Mesenchymal stem cell (in vitro differentiated cells and primary cell): ENCODE results near the gene SNED1.

Experiments
- DNase-seq: peaks from one replicate; pipeline ENCODE4 v3.0.0-alpha.2; 2013
- H2AFZ ChIP-seq: one replicate; pipeline ENCODE4 v1.6.1; 2013; ENCODE audit warnings: low read depth, mild to moderate bottlenecking, control low read depth, inconsistent platforms, low read length, moderate library complexity
- H2AK5ac ChIP-seq: 2 replicates; pipeline ENCODE4 v1.6.1; 2013; ENCODE audit warnings: low read length, moderate library complexity, mild to moderate bottlenecking, inconsistent platforms; ENCODE audit not compliant: severe bottlenecking
- H2BK120ac ChIP-seq: one replicate; pipeline ENCODE4 v1.6.1; 2013; ENCODE audit warnings: low read depth, mild to moderate bottlenecking, inconsistent platforms, low read length, moderate library complexity
- H2BK12ac ChIP-seq, 2 experiments: one replicate each; pipeline ENCODE4 v1.6.1; 2013; ENCODE audit warnings: inconsistent platforms in 2 of 2, low read length in 2 of 2, mild to moderate bottlenecking in 2 of 2, moderate library complexity in 2 of 2, control low read depth in 1 of 2
- H2BK15ac ChIP-seq: one replicate; pipeline ENCODE4 v1.6.1; 2013; ENCODE audit warnings: mild to moderate bottlenecking, low read depth, inconsistent platforms; ENCODE audit not compliant: poor library complexity, severe bottlenecking
- H2BK5ac ChIP-seq: 2 replicates; pipeline ENCODE4 v1.6.1; 2013; ENCODE audit warnings: low read depth, mild to moderate bottlenecking, low read length, control low read depth, inconsistent platforms; ENCODE audit not compliant: poor library complexity, severe bottlenecking
- H3K14ac ChIP-seq, 2 experiments: one replicate each; pipeline ENCODE4 v1.6.1; 2013; ENCODE audit warnings: inconsistent platforms in 2 of 2, low read length in 2 of 2, control low read depth in 1 of 2, mild to moderate bottlenecking in 1 of 2, moderate library complexity in 1 of 2
- H3K18ac ChIP-seq, 2 experiments: one replicate each; pipeline ENCODE4 v1.6.1; 2013; ENCODE audit warnings: inconsistent platforms in 2 of 2, low read length in 2 of 2, control low read depth in 1 of 2, low read depth in 1 of 2, mild to moderate bottlenecking in 1 of 2
- H3K23ac ChIP-seq, 2 experiments: one replicate each; pipeline ENCODE4 v1.6.1; 2013; ENCODE audit warnings: inconsistent platforms in 2 of 2, low read length in 2 of 2, mild to moderate bottlenecking in 2 of 2, moderate library complexity in 2 of 2, control low read depth in 1 of 2
- H3K27ac ChIP-seq: 2 replicates; pipeline ENCODE4 v1.5.1; 2013; ENCODE audit warnings: mild to moderate bottlenecking, moderate library complexity, low read length, control low read depth, inconsistent platforms; ENCODE audit not compliant: poor library complexity, severe bottlenecking
- H3K27me3 ChIP-seq, 2 experiments: 2 replicates each; pipeline versions ENCODE4 v1.6.1 to v1.7.0; 2013; ENCODE audit warnings: low read length in 2 of 2, mild to moderate bottlenecking in 2 of 2, moderate library complexity in 2 of 2, control low read depth in 1 of 2, inconsistent platforms in 1 of 2; ENCODE audit not compliant: control insufficient read depth in 1 of 2, insufficient read depth in 1 of 2
- H3K36me3 ChIP-seq, 2 experiments: 2 replicates each; pipeline versions ENCODE4 v1.6.1 to v1.7.0; 2013; ENCODE audit warnings: low read length in 2 of 2, control low read depth in 1 of 2, inconsistent platforms in 1 of 2, low read depth in 1 of 2, mild to moderate bottlenecking in 1 of 2; ENCODE audit not compliant: insufficient read depth in 2 of 2, control insufficient read depth in 1 of 2
- H3K4ac ChIP-seq, 2 experiments: one replicate each; pipeline ENCODE4 v1.6.1; 2013; ENCODE audit warnings: inconsistent platforms in 2 of 2, low read length in 2 of 2, mild to moderate bottlenecking in 2 of 2, moderate library complexity in 2 of 2, control low read depth in 1 of 2, low read depth in 1 of 2
- H3K4me1 ChIP-seq: 2 replicates; pipeline ENCODE4 v1.6.1; 2013; ENCODE audit warnings: low read depth, low read length, control low read depth; ENCODE audit not compliant: control insufficient read depth, insufficient read depth
- H3K4me2 ChIP-seq: 2 replicates; pipeline ENCODE4 v1.6.1; 2013; ENCODE audit warnings: low read length, mild to moderate bottlenecking, inconsistent platforms; ENCODE audit not compliant: poor library complexity, severe bottlenecking
- H3K4me3 ChIP-seq, 2 experiments: 2 replicates each; pipeline versions ENCODE4 v1.5.1 to v1.7.0; 2013; ENCODE audit warnings: low read length in 2 of 2, mild to moderate bottlenecking in 2 of 2, control low read depth in 1 of 2, low read depth in 1 of 2; ENCODE audit not compliant: insufficient read depth in 1 of 2
- H3K79me1 ChIP-seq: replicated peaks from 2 replicates; pipeline ENCODE4 v1.6.1; 2013; ENCODE audit warnings: mild to moderate bottlenecking, control low read depth, low read length, inconsistent platforms; ENCODE audit not compliant: poor library complexity, severe bottlenecking
- H3K9ac ChIP-seq: 2 replicates; pipeline ENCODE4 v1.7.0; 2013; ENCODE audit warnings: mild to moderate bottlenecking, low read length, moderate library complexity
- H3K9me3 ChIP-seq: 2 replicates; pipeline ENCODE4 v1.7.0; 2013; ENCODE audit warnings: mild to moderate bottlenecking, low read length; ENCODE audit not compliant: control insufficient read depth
- H4K8ac ChIP-seq: one replicate; pipeline ENCODE4 v1.6.1; 2013; ENCODE audit warnings: inconsistent platforms, mild to moderate bottlenecking, low read length, moderate library complexity
- H4K91ac ChIP-seq: one replicate; pipeline ENCODE4 v1.6.1; 2013; ENCODE audit warnings: mild to moderate bottlenecking, low read length, inconsistent platforms
- WGBS: methylation state at CpG from one replicate; pipeline ENCODE4 v1.1.7; 2013; ENCODE audit warnings: mixed read lengths; 5-methylcytosine and 5-hydroxymethylcytosine counted together

SNED1 gene

DNA sequence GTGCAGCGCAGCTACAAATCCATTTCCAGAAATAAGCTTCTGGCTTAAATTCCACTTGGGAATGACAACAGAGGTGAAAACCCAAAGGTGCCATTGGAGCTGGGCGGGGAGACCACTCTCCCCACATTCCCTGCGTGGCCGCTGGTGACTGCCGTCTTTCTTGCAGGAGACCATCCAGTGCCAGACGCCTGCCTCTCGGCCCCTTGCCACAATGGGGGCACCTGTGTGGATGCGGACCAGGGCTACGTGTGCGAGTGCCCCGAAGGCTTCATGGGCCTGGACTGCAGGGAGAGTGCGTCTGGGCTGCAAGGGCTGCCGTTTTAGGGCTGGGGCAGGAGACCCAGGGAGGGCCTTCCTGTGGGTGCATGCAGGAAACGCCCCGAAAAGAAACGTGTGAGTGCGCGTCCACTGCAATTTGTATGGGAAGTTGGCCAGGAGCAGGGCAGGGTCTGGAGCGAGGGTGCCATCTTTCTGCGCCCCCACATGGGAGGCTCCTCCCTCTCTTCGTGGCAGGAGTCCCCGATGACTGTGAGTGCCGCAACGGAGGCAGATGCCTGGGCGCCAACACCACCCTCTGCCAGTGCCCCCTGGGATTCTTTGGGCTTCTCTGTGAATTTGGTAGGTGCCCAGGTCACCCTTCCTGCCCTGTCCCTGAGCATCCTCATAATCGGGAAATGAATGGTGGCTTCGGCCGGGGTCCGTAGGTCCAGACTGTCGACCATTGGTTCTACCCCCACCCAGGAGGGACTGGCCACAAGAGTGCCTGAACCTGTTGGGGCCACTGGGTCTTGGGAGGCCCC lies 49.9 kb downstream of the SNED1 start:
- H2BK5ac ChIP-seq: no peak overlapping the region
- H3K79me1 ChIP-seq: no peaks in the 10 kb centered on the region
- H3K36me3 ChIP-seq: peaks cover 0 to 100% of the 10 kb centered on the region in 2 experiments
- peaks cover 0 to 13% of the 10 kb centered on the region in 2 experiments for H3K27me3 ChIP-seq
- H2AK5ac ChIP-seq: no peak overlapping the region
- no peak overlapping the region for H4K8ac ChIP-seq
- no peak overlapping the region for H2AFZ ChIP-seq
- no peak overlapping the region for H3K4me3 ChIP-seq
- DNase-seq: no peak
- no peak overlapping the region for H3K27ac ChIP-seq
- no peak overlapping the region for H3K18ac ChIP-seq
- H3K14ac ChIP-seq: no peak overlapping the region
- H3K4ac ChIP-seq: no peak overlapping the region
- no peak overlapping the region for H2BK120ac ChIP-seq
- no peak overlapping the region for H2BK12ac ChIP-seq
- no peaks in the 10 kb centered on the region for H3K9me3 ChIP-seq
- H3K4me1 ChIP-seq: peaks cover 2% of the 10 kb centered on the region
- WGBS: 94% methylated on average over 30 of the region's 30 CpGs
- no peak overlapping the region for H4K91ac ChIP-seq
- H3K4me2 ChIP-seq: no peak overlapping the region
- no peak overlapping the region for H3K9ac ChIP-seq
- H3K23ac ChIP-seq: no peak overlapping the region
- no peak overlapping the region for H2BK15ac ChIP-seq

DNA sequence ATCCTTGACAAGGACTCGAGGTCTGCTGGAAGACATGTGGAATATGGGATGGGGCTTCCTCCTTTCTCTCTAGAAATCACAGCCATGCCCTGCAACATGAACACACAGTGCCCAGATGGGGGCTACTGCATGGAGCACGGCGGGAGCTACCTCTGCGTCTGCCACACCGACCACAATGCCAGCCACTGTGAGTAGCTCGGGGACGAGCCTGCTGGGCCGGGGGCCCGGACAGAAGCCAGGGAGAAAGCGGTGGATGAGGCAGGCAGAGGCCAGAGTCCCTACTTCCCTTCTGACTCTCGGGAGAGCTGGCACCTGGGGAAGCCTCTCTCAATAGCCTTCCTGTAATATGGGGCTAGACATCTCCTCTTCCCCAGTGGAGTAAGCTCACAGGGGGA lies 50.5 kb downstream of the SNED1 start:
- peaks cover 2% of the 10 kb centered on the region for H3K4me1 ChIP-seq
- H3K9ac ChIP-seq: no peak overlapping the region
- no peak overlapping the region for H3K18ac ChIP-seq
- H2BK120ac ChIP-seq: no peak overlapping the region
- H4K8ac ChIP-seq: no peak overlapping the region
- H3K4me3 ChIP-seq: no peak overlapping the region
- H3K4ac ChIP-seq: no peak overlapping the region
- no peak overlapping the region for H2AK5ac ChIP-seq
- peaks cover 0 to 17% of the 10 kb centered on the region in 2 experiments for H3K27me3 ChIP-seq
- H2BK15ac ChIP-seq: no peak overlapping the region
- no peak overlapping the region for H3K27ac ChIP-seq
- H3K4me2 ChIP-seq: no peak overlapping the region
- H2BK12ac ChIP-seq: no peak overlapping the region
- DNase-seq: no peak
- 85% methylated on average over 11 of the region's 11 CpGs for WGBS
- H3K36me3 ChIP-seq: peaks cover 0 to 100% of the 10 kb centered on the region in 2 experiments
- no peaks in the 10 kb centered on the region for H3K79me1 ChIP-seq
- H3K14ac ChIP-seq: no peak overlapping the region
- H3K9me3 ChIP-seq: no peaks in the 10 kb centered on the region
- H2AFZ ChIP-seq: no peak overlapping the region
- no peak overlapping the region for H2BK5ac ChIP-seq
- H4K91ac ChIP-seq: no peak overlapping the region
- no peak overlapping the region for H3K23ac ChIP-seq

DNA sequence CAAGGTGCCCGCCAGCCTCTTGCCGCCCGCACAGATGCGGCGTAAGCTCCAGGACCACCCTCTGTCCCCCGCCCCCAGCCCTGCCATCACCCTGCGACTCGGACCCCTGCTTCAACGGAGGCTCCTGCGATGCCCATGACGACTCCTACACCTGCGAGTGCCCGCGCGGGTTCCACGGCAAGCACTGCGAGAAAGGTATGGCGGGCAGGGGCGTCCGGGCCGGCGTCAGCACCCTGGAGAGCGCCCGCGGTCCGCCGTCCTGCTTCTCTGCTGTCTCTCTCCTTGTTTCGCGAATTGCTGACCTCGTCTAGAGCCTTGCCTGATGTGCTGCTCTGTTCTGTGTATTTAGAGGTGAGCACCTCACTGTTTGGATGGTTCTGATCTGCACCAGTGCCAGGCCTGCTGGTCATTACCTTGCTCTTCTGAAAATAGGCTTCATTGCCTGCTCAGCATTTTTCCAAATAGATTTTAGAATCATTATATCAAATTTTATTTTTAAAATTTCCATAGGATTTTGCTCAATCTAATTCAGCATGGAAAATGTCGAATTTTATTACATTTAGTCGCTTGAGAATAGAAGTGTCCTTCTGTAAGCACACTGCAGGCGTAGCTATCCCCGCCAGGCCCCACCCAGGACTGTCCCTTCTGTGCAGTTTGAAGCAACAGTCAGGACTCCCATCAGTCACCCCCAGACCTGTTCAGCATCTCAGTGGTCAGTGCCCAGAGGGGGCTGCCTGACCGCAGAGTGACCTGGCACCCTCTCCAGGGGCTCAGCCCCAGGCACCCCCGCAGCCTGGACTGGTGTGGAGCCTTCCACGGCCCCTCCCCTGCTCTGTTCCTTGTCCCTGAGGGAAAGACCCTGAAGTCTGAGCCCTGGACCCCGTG lies 51.6 kb downstream of the SNED1 start:
- Histone ChIP-seq H3K14ac (no peak overlapping the region), H2AK5ac (no peak overlapping the region), H4K8ac (no peak overlapping the region), H3K4ac (no peak overlapping the region), H3K27me3 (peaks cover 0 to 13% of the 10 kb centered on the region in 2 experiments), H3K4me1 (peaks cover 2% of the 10 kb centered on the region), H2AFZ (no peak overlapping the region), H4K91ac (no peak overlapping the region), H3K9me3 (no peaks in the 10 kb centered on the region), H2BK12ac (no peak overlapping the region), H3K79me1 (no peaks in the 10 kb centered on the region), H3K23ac (no peak overlapping the region), H3K4me3 (no peak overlapping the region), H3K18ac (no peak overlapping the region), H2BK15ac (no peak overlapping the region), H2BK120ac (no peak overlapping the region), H2BK5ac (no peak overlapping the region), H3K9ac (no peak overlapping the region), H3K4me2 (no peak overlapping the region), H3K27ac (no peak overlapping the region), H3K36me3 (peaks cover 0 to 100% of the 10 kb centered on the region in 2 experiments)
- peak; percentile 37 for DNase-seq
- 31% methylated on average over 38 of the region's 38 CpGs for WGBS
